HCT116 (cell line): Measurements from ENCODE around the gene PCP4. TPM values are rescaled to one million over a fixed set of nuclear protein-coding genes. Genes with fewer than 3 reads are reported as not detected.

ENCODE experiments used
- ATAC-seq: fragments of 200-7000 bp; cut with Tn5 transposase; 2 replicates; pipeline ENCODE4 v1.9.1; 2020; ENCODE audit warnings: mild to moderate bottlenecking, moderate library complexity
- BruUV-seq: library from RNA; stranded (reverse); fragments of 400-500 nt; replicated peaks from 2 replicates; lab custom pipeline; 2021; lab: Mats Ljungman, UMichigan
- CTCF ChIA-PET: fragments of 300-600 bp; sonication (Branson Sonifier 250); formaldehyde crosslinking; loops from one replicate; lab custom pipeline; 2021; ENCODE audit warnings: antibody characterized with exemption; lab: Charles Lee
- POLR2A ChIA-PET: fragments of 300-600, 350-600 bp; sonication (Branson Sonifier 250); formaldehyde crosslinking; loops from one replicate; lab custom pipeline; 2021; ENCODE audit warnings: antibody characterized with exemption; lab: Charles Lee
- RAD21 ChIA-PET, 2 experiments: fragments of 300-600 bp; sonication (Branson Sonifier 250); formaldehyde crosslinking; loops; one replicate each; lab custom pipeline; 2023; ENCODE audit warnings: low total read pairs in 2 of 2; ENCODE audit not compliant: uncharacterized antibody in 2 of 2, unreplicated experiment in 2 of 2, low non-redundant PET in 1 of 2; lab: Charles Lee
- DNase-seq: peaks from one replicate; pipeline ENCODE4 v3.0.0-alpha.2; 2010; ENCODE audit warnings: low read depth, low spot score
- H2AFZ ChIP-seq: fragments of 200-600 bp; shearing (Covaris generic), sonication (generic); 2 replicates; pipeline ENCODE4 v1.6.1; 2017; ENCODE audit warnings: low read depth, mixed run types, mixed read lengths, antibody characterized with exemption, low read length; ENCODE audit not compliant: poor library complexity, severe bottlenecking
- H3K27ac ChIP-seq: 2 replicates; pipeline ENCODE4 v1.5.1; 2012; ENCODE audit warnings: low read depth, low read length
- H3K27me3 ChIP-seq: fragments of 200-600 bp; sonication (generic); 2 replicates; pipeline ENCODE4 v1.6.1; 2016; ENCODE audit warnings: mixed run types, low read length, mixed read lengths; ENCODE audit not compliant: insufficient read depth
- H3K36me3 ChIP-seq, 2 experiments: fragments of 200-500 bp in 1 of 2; fragments of 200-600 bp in 1 of 2; sonication (Bioruptor generic) in 1 of 2; sonication (generic) in 1 of 2; 2 replicates each; pipeline versions ENCODE4 v1.5.1 to v1.6.1; 2014 to 2016; ENCODE audit warnings: low read length in 2 of 2, inconsistent platforms in 1 of 2, mixed read lengths in 1 of 2, mixed run types in 1 of 2; ENCODE audit not compliant: insufficient read depth in 2 of 2, control insufficient read depth in 1 of 2
- H3K4me1 ChIP-seq, 2 experiments: fragments of 200-600 bp in 1 of 2; sonication (generic) in 1 of 2; 2 replicates each; pipeline versions ENCODE4 v1.5.1 to v1.6.1; 2012 to 2017; ENCODE audit warnings: low read length in 2 of 2, inconsistent platforms in 1 of 2, mild to moderate bottlenecking in 1 of 2, mixed read lengths in 1 of 2, mixed run types in 1 of 2, moderate library complexity in 1 of 2; ENCODE audit not compliant: insufficient read depth in 2 of 2, control insufficient read depth in 1 of 2
- H3K4me2 ChIP-seq: fragments of 200-600 bp; sonication (generic); 2 replicates; pipeline ENCODE4 v1.6.1; 2017; ENCODE audit warnings: mixed run types, low read length, mixed read lengths
- H3K4me3 ChIP-seq, 2 experiments: fragments of 200-600 bp in 1 of 2; sonication (generic) in 1 of 2; replicated peaks in 1 of 2; 2 replicates each; pipeline ENCODE4 v1.5.1; 2011 to 2016; ENCODE audit warnings: low read length in 2 of 2, control low read depth in 1 of 2, low read depth in 1 of 2, mild to moderate bottlenecking in 1 of 2, mixed read lengths in 1 of 2, mixed run types in 1 of 2
- H3K79me2 ChIP-seq: fragments of 200-600 bp; sonication (generic); 2 replicates; pipeline ENCODE4 v1.6.1; 2017; ENCODE audit warnings: mild to moderate bottlenecking, mixed run types, low read length, moderate library complexity, mixed read lengths; ENCODE audit not compliant: insufficient read depth
- H3K9ac ChIP-seq: fragments of 200-600 bp; sonication (generic); 2 replicates; pipeline ENCODE4 v1.6.1; 2016; ENCODE audit warnings: low read length, mixed read lengths
- H3K9me2 ChIP-seq: fragments of 200-600 bp; sonication (generic), shearing (Covaris generic); 2 replicates; pipeline ENCODE4 v1.6.1; 2017; ENCODE audit warnings: mixed run types, mild to moderate bottlenecking, moderate library complexity; ENCODE audit not compliant: insufficient read depth
- H3K9me3 ChIP-seq, 2 experiments: fragments of 200-500 bp in 1 of 2; fragments of 200-600 bp in 1 of 2; sonication (Bioruptor generic) in 1 of 2; sonication (generic) in 1 of 2; 2 replicates each; pipeline ENCODE4 v1.6.1; 2014 to 2017; ENCODE audit warnings: low read length in 2 of 2, mixed read lengths in 2 of 2, inconsistent platforms in 1 of 2, low read depth in 1 of 2, mild to moderate bottlenecking in 1 of 2, mixed run types in 1 of 2, moderate library complexity in 1 of 2; ENCODE audit not compliant: control insufficient read depth in 1 of 2, insufficient read depth in 1 of 2
- H4K20me1 ChIP-seq: fragments of 200-600 bp; sonication (generic), shearing (Covaris generic); 2 replicates; pipeline ENCODE4 v1.6.1; 2017; ENCODE audit warnings: mixed run types, mild to moderate bottlenecking, moderate library complexity; ENCODE audit not compliant: insufficient read depth
- ATF3 ChIP-seq: IDR thresholded peaks from 2 replicates; pipeline ENCODE4 v1.6.1; 2012
- CTCF ChIP-seq, 3 experiments: fragments of 200-600 bp in 1 of 3; sonication (generic) in 1 of 3; IDR thresholded peaks in 2 of 3; conservative IDR thresholded peaks in 1 of 3; 2 replicates each; pipeline ENCODE4 v1.5.1; 2012 to 2017; ENCODE audit warnings: low read depth in 2 of 3, low read length in 2 of 3, antibody characterized with exemption in 1 of 3, borderline replicate concordance in 1 of 3, control low read depth in 1 of 3, mild to moderate bottlenecking in 1 of 3, mixed read lengths in 1 of 3, mixed run types in 1 of 3, moderate library complexity in 1 of 3; ENCODE audit not compliant: insufficient read depth in 1 of 3
- ELF1 ChIP-seq: IDR thresholded peaks from 2 replicates; pipeline ENCODE4 v1.6.1; 2012; ENCODE audit warnings: low read depth, borderline replicate concordance
- EZH2phosphoT487 ChIP-seq: fragments of 200-600 bp; IDR thresholded peaks from 2 replicates; pipeline ENCODE4 v1.6.1; 2018; ENCODE audit warnings: antibody characterized with exemption, borderline replicate concordance
- FOSL1 ChIP-seq: IDR thresholded peaks from 2 replicates; pipeline ENCODE4 v1.6.1; 2012; ENCODE audit warnings: low read depth
- JUND ChIP-seq: IDR thresholded peaks from 2 replicates; pipeline ENCODE4 v1.6.1; 2012
- POLR2A ChIP-seq: IDR thresholded peaks from 2 replicates; pipeline ENCODE4 v1.7.0; 2011; ENCODE audit warnings: borderline replicate concordance; ENCODE audit not compliant: insufficient read depth, insufficient read length; ENCODE audit errors: extremely low read depth
- POLR2AphosphoS5 ChIP-seq: IDR thresholded peaks from 2 replicates; pipeline ENCODE4 v1.6.1; 2011; ENCODE audit warnings: mild to moderate bottlenecking, low read depth, low read length, moderate library complexity
- RAD21 ChIP-seq: IDR thresholded peaks from 2 replicates; pipeline ENCODE4 v1.6.1; 2012; ENCODE audit warnings: low read depth, mild to moderate bottlenecking
- REST ChIP-seq: IDR thresholded peaks from 2 replicates; pipeline ENCODE4 v1.6.1; 2012; ENCODE audit warnings: low read depth
- SIN3A ChIP-seq: IDR thresholded peaks from 2 replicates; pipeline ENCODE4 v1.6.1; 2012; ENCODE audit warnings: low read depth
- ZBTB33 ChIP-seq: IDR thresholded peaks from 2 replicates; pipeline ENCODE4 v1.6.1; 2011; ENCODE audit warnings: mild to moderate bottlenecking, low read length, moderate library complexity; ENCODE audit not compliant: insufficient replicate concordance; ENCODE audit errors: extremely low read depth
- intact Hi-C: fragments of 100-400 bp; cut with micrococcal nuclease; formaldehyde crosslinking; loops from 2 replicates; pipeline ENCODE4 v1.10.0; 2022
- total RNA-seq: library from RNA; stranded (reverse); gene quantifications from one replicate; pipeline ENCODE4 v1.2.1, GENCODE V29; 2021; ENCODE audit not compliant: unreplicated experiment

Gene PCP4
- total RNA-seq, 1 experiment from 2014 or later = not detected

GRCh38 chr21:39915881-39916280 lies 48.6 kb downstream of the PCP4 start:
- no peak overlapping the region for H3K4me2 ChIP-seq
- RAD21 ChIA-PET = no interaction called here
- TF ChIP-seq EZH2phosphoT487 (no peak), FOSL1 (no peak), ATF3 (no peak), ZBTB33 (no peak), REST (no peak), SIN3A (no peak), ELF1 (no peak), POLR2AphosphoS5 (no peak), JUND (no peak), RAD21 (no peak), POLR2A (no peak), CTCF (IDR thresholded peaks at IDR 0.05 in 2 of 3, conservative IDR thresholded peaks at IDR 0.05 in 1 of 3; ENCODE audit: borderline replicate concordance in 1 of 3, insufficient read depth in 1 of 3, low read depth in 2 of 3, low read length in 2 of 3) (no peak)
- POLR2A ChIA-PET = no interaction called here
- H3K79me2 ChIP-seq = no peaks in the 10 kb centered on the region
- no peaks in the 10 kb centered on the region for H3K4me1 ChIP-seq
- ATAC-seq (no peak), DNase-seq (no peak)
- no peak overlapping the region for H3K4me3 ChIP-seq
- H3K9me2 ChIP-seq = no peaks in the 10 kb centered on the region
- H3K27ac ChIP-seq = no peak overlapping the region
- BruUV-seq = no TSS peak
- CTCF ChIA-PET = no interaction called here
- no peaks in the 10 kb centered on the region for H3K36me3 ChIP-seq
- no peak overlapping the region for H2AFZ ChIP-seq
- H4K20me1 ChIP-seq = no peaks in the 10 kb centered on the region
- peaks cover 0 to 6% of the 10 kb centered on the region in 2 experiments; a peak in 1 of 4 replicates for H3K9me3 ChIP-seq
- no peaks in the 10 kb centered on the region for H3K27me3 ChIP-seq
- intact Hi-C loops = no loop called here
- H3K9ac ChIP-seq = no peak overlapping the region
